ENCODE data around the gene CGN.

CGN gene

GRCh38 chr1:151510957-151511635, at the start of gene CGN:
TSS of gene CGN (plus strand) at chr1:151511387. CDS start at chr1:151518520, 7,133 bp downstream.
- peak; percentile 96 for DNase-seq (ENCODE audit: low spot score)

- DNase-seq (ENCODE audit: low spot score): no peak
These were observed 49.5 kb upstream of the CGN start for GRCh38 chr1:151461694-151462093.

- DNase-seq (ENCODE audit: low spot score): no peak
These were observed 46.2 kb upstream of the CGN start for GRCh38 chr1:151465026-151465425.

- peak; percentile 45 for DNase-seq (ENCODE audit: low spot score)
These were observed 38.1 kb upstream of the CGN start for GRCh38 chr1:151472856-151473731.

GRCh38 chr1:151474745-151475144, 36.4 kb upstream of the CGN start:
- DNase-seq (ENCODE audit: low spot score): no peak

- no peak for DNase-seq (ENCODE audit: low spot score)
These were observed 36.0 kb upstream of the CGN start for GRCh38 chr1:151475175-151475574.

- no peak for DNase-seq (ENCODE audit: low spot score)
These were observed 35.1 kb upstream of the CGN start for GRCh38 chr1:151476083-151476482.

- DNase-seq (ENCODE audit: low spot score): no peak
These were observed 34.1 kb upstream of the CGN start for GRCh38 chr1:151477066-151477465.

- no peak for DNase-seq (ENCODE audit: low spot score)
These were observed 32.9 kb upstream of the CGN start for GRCh38 chr1:151478140-151478812.

- DNase-seq (ENCODE audit: low spot score): no peak
These were observed 32.3 kb upstream of the CGN start for GRCh38 chr1:151478923-151479322.

GRCh38 chr1:151479462-151479861, 31.7 kb upstream of the CGN start:
- no peak for DNase-seq (ENCODE audit: low spot score)

- no peak for DNase-seq (ENCODE audit: low spot score)
These were observed 29.2 kb upstream of the CGN start for GRCh38 chr1:151482017-151482416.

- no peak for DNase-seq (ENCODE audit: low spot score)
These were observed 25.4 kb upstream of the CGN start for GRCh38 chr1:151485685-151486255.

- DNase-seq (ENCODE audit: low spot score): no peak
These were observed 24.6 kb upstream of the CGN start for GRCh38 chr1:151486557-151486956.

GRCh38 chr1:151491641-151492040, 19.5 kb upstream of the CGN start:
- DNase-seq (ENCODE audit: low spot score): no peak

- no peak for DNase-seq (ENCODE audit: low spot score)
These were observed 19.1 kb upstream of the CGN start for GRCh38 chr1:151492120-151492519.

- no peak for DNase-seq (ENCODE audit: low spot score)
These were observed 18.1 kb upstream of the CGN start for GRCh38 chr1:151493042-151493441.

GRCh38 chr1:151494741-151495281, 16.4 kb upstream of the CGN start:
- peak; percentile 40 for DNase-seq (ENCODE audit: low spot score)

- DNase-seq (ENCODE audit: low spot score): peak; percentile 74
These were observed 15.9 kb upstream of the CGN start for GRCh38 chr1:151495316-151495715.

- no peak for DNase-seq (ENCODE audit: low spot score)
These were observed 11.8 kb upstream of the CGN start for GRCh38 chr1:151499365-151499764.

- no peak for DNase-seq (ENCODE audit: low spot score)
These were observed 11.3 kb upstream of the CGN start for GRCh38 chr1:151499930-151500329.

- DNase-seq (ENCODE audit: low spot score): no peak
These were observed 9.7 kb upstream of the CGN start for GRCh38 chr1:151501474-151501873.

Data from putamen (tissue), 1 donor.